OCI-LY1 (cell line): ENCODE results near the gene C12orf60.
A peak's percentile ranks its signal among the peaks of the same experiment; 100 is the strongest.

Experiments
- H2AFZ ChIP-seq: fragments of 200-600 bp; sonication (generic), shearing (Covaris generic); 2 replicates; pipeline ENCODE4 v1.6.0; 2014; ENCODE audit warnings: antibody characterized with exemption, mild to moderate bottlenecking, low read length
- H3F3A ChIP-seq: fragments of 200-600 bp; sonication (generic), shearing (Covaris generic); 2 replicates; pipeline ENCODE4 v1.6.0; 2014; ENCODE audit warnings: mild to moderate bottlenecking, antibody characterized with exemption, low read length, moderate library complexity; ENCODE audit not compliant: insufficient read depth
- H3K27ac ChIP-seq: fragments of 200-600 bp; sonication (generic); 2 replicates; pipeline ENCODE4 v1.5.1; 2014; ENCODE audit warnings: low read length, mixed run types, mild to moderate bottlenecking, low read depth; ENCODE audit not compliant: poor library complexity, severe bottlenecking
- H3K27me3 ChIP-seq: fragments of 200-600 bp; sonication (generic); 2 replicates; pipeline ENCODE4 v1.6.0; 2014; ENCODE audit warnings: antibody characterized with exemption, mild to moderate bottlenecking, low read length, moderate library complexity; ENCODE audit not compliant: insufficient read depth
- H3K36me3 ChIP-seq: fragments of 200-600 bp; sonication (generic); 2 replicates; pipeline ENCODE4 v1.6.1; 2014; ENCODE audit warnings: mild to moderate bottlenecking, antibody characterized with exemption, low read length, moderate library complexity, mixed read lengths; ENCODE audit not compliant: insufficient read depth
- H3K4me1 ChIP-seq: fragments of 200-600 bp; sonication (generic); 2 replicates; pipeline ENCODE4 v1.5.1; 2014; ENCODE audit warnings: mild to moderate bottlenecking, low read length, moderate library complexity; ENCODE audit not compliant: insufficient read depth, severe bottlenecking
- H3K4me2 ChIP-seq: fragments of 200-600 bp; sonication (generic), shearing (Covaris generic); 2 replicates; pipeline ENCODE4 v1.6.1; 2014; ENCODE audit warnings: low read length
- H3K4me3 ChIP-seq: fragments of 200-600 bp; sonication (generic); 2 replicates; pipeline ENCODE4 v1.5.1; 2014; ENCODE audit warnings: low read length, low read depth, mild to moderate bottlenecking, mixed read lengths; ENCODE audit not compliant: poor library complexity, severe bottlenecking
- H3K79me2 ChIP-seq: fragments of 200-600 bp; shearing (Covaris generic); 2 replicates; pipeline ENCODE4 v1.6.1; 2016; ENCODE audit warnings: mixed run types, low read length, mixed read lengths; ENCODE audit not compliant: insufficient read depth
- H3K9ac ChIP-seq: fragments of 200-600 bp; sonication (generic), shearing (Covaris generic); 2 replicates; pipeline ENCODE4 v1.6.1; 2014; ENCODE audit warnings: mild to moderate bottlenecking, low read length, mixed read lengths
- H3K9me2 ChIP-seq: fragments of 200-600 bp; sonication (generic), shearing (Covaris generic); 2 replicates; pipeline ENCODE4 v1.6.1; 2014; ENCODE audit warnings: low read depth, mild to moderate bottlenecking, low read length, mixed read lengths
- H3K9me3 ChIP-seq: fragments of 200-600 bp; shearing (Covaris generic); 2 replicates; pipeline ENCODE4 v1.6.1; 2014; ENCODE audit warnings: low read length, mixed read lengths
- H4K20me1 ChIP-seq: fragments of 200-600 bp; sonication (generic), shearing (Covaris generic); 2 replicates; pipeline ENCODE4 v1.6.0; 2016; ENCODE audit warnings: mild to moderate bottlenecking, low read length; ENCODE audit not compliant: insufficient read depth
- CTCF ChIP-seq: fragments of 200-600 bp; sonication (generic), shearing (Covaris generic); IDR thresholded peaks from 2 replicates; pipeline ENCODE4 v1.5.1; 2017; ENCODE audit warnings: mild to moderate bottlenecking, antibody characterized with exemption, low read length, moderate library complexity, mixed read lengths
- EZH2 ChIP-seq: fragments of 200-600 bp; sonication (generic), shearing (Covaris generic); IDR thresholded peaks from 2 replicates; pipeline ENCODE4 v1.8.0; 2017; ENCODE audit warnings: borderline replicate concordance, mixed run types, mild to moderate bottlenecking, antibody characterized with exemption, low read length, moderate library complexity, mixed read lengths

Gene C12orf60

GRCh38 chr12:14854586-14855183 lies 51.2 kb downstream of the C12orf60 start:
- Histone ChIP-seq H3K4me2 (peak overlapping the region; percentile 63), H3K9ac (peak overlapping the region; percentile 16; the same call in 1 of the 2 replicates), H4K20me1 (no peaks in the 10 kb centered on the region), H3K4me1 (peaks cover 34% of the 10 kb centered on the region), H3K9me3 (no peaks in the 10 kb centered on the region), H3K9me2 (no peaks in the 10 kb centered on the region), H3K4me3 (peak overlapping the region; percentile 29), H3F3A (no peaks in the 10 kb centered on the region), H3K79me2 (no peaks in the 10 kb centered on the region), H2AFZ (peak overlapping the region; percentile 93; the same call in 1 of the 2 replicates), H3K36me3 (no peaks in the 10 kb centered on the region; the same call in 1 of the 2 replicates), H3K27me3 (no peaks in the 10 kb centered on the region), H3K27ac (peak overlapping the region; percentile 68)
- TF ChIP-seq EZH2 (no peak), CTCF (no peak)

GRCh38 chr12:14858513-14858912 lies 55.0 kb downstream of the C12orf60 start:
- TF ChIP-seq EZH2 (no peak), CTCF (no peak)
- Histone ChIP-seq H3K79me2 (no peaks in the 10 kb centered on the region), H3K27ac (no peak overlapping the region)

DNA sequence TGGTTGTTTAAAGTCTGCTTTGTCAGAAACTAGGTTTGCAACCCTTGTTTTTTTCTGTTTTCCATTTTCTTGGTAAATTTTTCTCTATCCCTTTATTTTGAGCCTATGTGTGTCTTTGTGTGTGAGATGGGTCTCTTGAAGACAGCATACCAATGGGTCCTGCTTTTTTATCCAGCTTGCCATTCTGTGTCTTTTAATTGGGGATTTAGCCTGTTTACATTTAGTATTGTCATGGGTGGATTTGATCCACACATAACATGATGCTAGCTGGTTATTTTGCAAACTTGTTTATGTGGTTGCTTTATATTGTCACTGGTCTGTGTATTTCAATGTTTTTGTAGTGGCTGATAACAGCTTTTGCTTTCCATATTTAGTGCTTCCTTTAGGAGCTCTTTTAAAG lies 57.0 kb downstream of the C12orf60 start:
- Histone ChIP-seq H3K36me3 (no peaks in the 10 kb centered on the region; the same call in 1 of the 2 replicates), H3K4me3 (no peak overlapping the region), H3K27me3 (no peaks in the 10 kb centered on the region), H3K9me3 (peaks cover 5% of the 10 kb centered on the region; the same call in 1 of the 2 replicates), H3K9ac (no peak overlapping the region), H3K4me1 (peaks cover 4% of the 10 kb centered on the region), H3F3A (no peaks in the 10 kb centered on the region), H3K27ac (no peak overlapping the region), H3K4me2 (no peak overlapping the region), H2AFZ (no peak overlapping the region), H3K79me2 (no peaks in the 10 kb centered on the region), H3K9me2 (no peaks in the 10 kb centered on the region), H4K20me1 (no peaks in the 10 kb centered on the region)
- TF ChIP-seq EZH2 (no peak), CTCF (no peak)

More at GRCh38 chr12:14858513-14858912, 55.0 kb downstream of the C12orf60 start:
- Histone ChIP-seq H3K4me2 (no peak overlapping the region), H4K20me1 (no peaks in the 10 kb centered on the region), H3K9ac (no peak overlapping the region), H3K4me3 (no peak overlapping the region), H2AFZ (no peak overlapping the region), H3K9me2 (no peaks in the 10 kb centered on the region), H3K9me3 (peaks cover 5% of the 10 kb centered on the region; the same call in 1 of the 2 replicates), H3K27me3 (no peaks in the 10 kb centered on the region), H3F3A (no peaks in the 10 kb centered on the region), H3K4me1 (peaks cover 21% of the 10 kb centered on the region), H3K36me3 (no peaks in the 10 kb centered on the region; the same call in 1 of the 2 replicates)
